Ishikawa (cell line): Measurements from ENCODE around the gene TNFAIP2.

ENCODE experiments used
- CEBPB ChIP-seq: IDR thresholded peaks from 2 replicates; pipeline ENCODE4 v1.6.1; 2012
- EP300 ChIP-seq: IDR thresholded peaks from 2 replicates; pipeline ENCODE4 v1.6.1; 2012; ENCODE audit warnings: borderline replicate concordance
- NFIC ChIP-seq: IDR thresholded peaks from 2 replicates; pipeline ENCODE4 v1.6.1; 2012
- TAF1 ChIP-seq: IDR thresholded peaks from 2 replicates; pipeline ENCODE4 v1.6.1; 2012; ENCODE audit warnings: low read depth, mild to moderate bottlenecking
- YY1 ChIP-seq: IDR thresholded peaks from 2 replicates; pipeline ENCODE4 v1.6.1; 2012; ENCODE audit warnings: low read depth

GRCh38 chr14:103086771-103087342 lies 36.4 kb upstream of the TNFAIP2 start:
- TF ChIP-seq YY1: no peak
- TF ChIP-seq TAF1: no peak
- TF ChIP-seq EP300: no peak
- no peak for TF ChIP-seq CEBPB
- TF ChIP-seq NFIC: no peak
